Uterus (tissue), 2 donors: ENCODE results near the gene SLC44A3.

ENCODE experiments used
- CTCF ChIP-seq, 4 experiments: fragments of 200-600 bp in 2 of 4; fragments of 450-650 bp in 2 of 4; sonication (generic) in 2 of 4; IDR thresholded peaks; one replicate each; pipeline ENCODE4 v1.5.1; 2016 to 2019; ENCODE audit warnings: antibody characterized with exemption in 4 of 4, mild to moderate bottlenecking in 2 of 4, moderate library complexity in 1 of 4
- POLR2A ChIP-seq, 2 donors: fragments of 450-650 bp; IDR thresholded peaks; one replicate each; pipeline ENCODE4 v1.6.1; 2016; ENCODE audit warnings: antibody characterized with exemption in 2 of 2, mild to moderate bottlenecking in 1 of 2, moderate library complexity in 1 of 2

- TF ChIP-seq CTCF (IDR thresholded peaks at IDR 0.05) (no peak), POLR2A (IDR thresholded peaks at IDR 0.05) (no peak)
Observed at GRCh38 chr1:94884106-94884505, 63.9 kb downstream of the SLC44A3 start.
